Heart right ventricle (tissue), 16 donors: ENCODE data around the gene RUNX1. TPM values are rescaled to one million over a fixed set of nuclear protein-coding genes. Genes with fewer than 3 reads are reported as not detected.

Experiments used
- ATAC-seq, 8 donors: fragments of 200-7000 bp; cut with Tn5 transposase; one replicate each; pipeline ENCODE4 v1.9.1; 2020; ENCODE audit warnings: mild to moderate bottlenecking in 8 of 8, moderate library complexity in 8 of 8, moderate number of reproducible peaks in 1 of 8
- DNase-seq, 2 donors: peaks; one replicate each; pipeline ENCODE4 v3.0.0-alpha.2; 2020
- H3K27ac ChIP-seq, 10 donors: fragments of 200-600 bp; sonication (generic) in 2 of 10; one replicate each; pipeline versions ENCODE4 v1.5.0 to v1.8.0; 2020 to 2022; ENCODE audit warnings: mild to moderate bottlenecking in 3 of 10
- H3K27me3 ChIP-seq, 7 donors: fragments of 200-600 bp; one replicate each; pipeline ENCODE4 v1.8.0; 2021 to 2022; ENCODE audit warnings: mild to moderate bottlenecking in 2 of 7
- H3K36me3 ChIP-seq, 9 donors: fragments of 200-600 bp; sonication (generic) in 1 of 9; one replicate each; pipeline versions ENCODE4 v1.5.0 to v1.8.0; 2020 to 2022; ENCODE audit warnings: mild to moderate bottlenecking in 2 of 9
- H3K4me1 ChIP-seq, 9 donors: fragments of 200-600 bp; sonication (generic) in 1 of 9; one replicate each; pipeline versions ENCODE4 v1.5.0 to v1.8.0; 2020 to 2022; ENCODE audit warnings: mild to moderate bottlenecking in 4 of 9
- H3K4me3 ChIP-seq, 10 donors: fragments of 200-600 bp; sonication (generic) in 2 of 10; one replicate each; pipeline versions ENCODE4 v1.5.0 to v1.8.0; 2020 to 2022; ENCODE audit warnings: mild to moderate bottlenecking in 7 of 10, moderate library complexity in 2 of 10
- H3K9me3 ChIP-seq, 11 donors: fragments of 200-600 bp in 10 of 11; sonication (generic) in 2 of 11; one replicate each; pipeline versions ENCODE4 v1.5.0 to v1.8.0; 2013 to 2022; ENCODE audit warnings: mild to moderate bottlenecking in 2 of 11, control low read depth in 1 of 11, moderate library complexity in 1 of 11
- WGBS, 2 donors: extraction: QIAGEN DNeasy Blood & Tissue Kit; methylation state at CpG; one replicate each; pipeline ENCODE4 v1.1.7; 2013; ENCODE audit warnings: inconsistent platforms in 1 of 2; 5-methylcytosine and 5-hydroxymethylcytosine counted together
- intact Hi-C, 10 donors: fragments of 100-400 bp; cut with DNase I; formaldehyde crosslinking; loops; one replicate each; pipeline versions ENCODE4 v1.11.1 to v1.14.2; 2022
- polyA plus RNA-seq, 2 donors: library from polyadenylated mRNA; stranded (reverse); fragments of 200-250 nt; gene quantifications; one replicate each; pipeline ENCODE4 v1.2.3, GENCODE V29; 2013
- total RNA-seq, 10 donors: library from RNA; stranded (reverse); fragmentation: NEBNext Ultra II Directional in 3 of 10; extraction: Animal tissue kit (Norgen Biotek cat#: 25700) in 3 of 10; gene quantifications; one replicate each; pipeline versions ENCODE4 v1.2.1 to v1.2.4, GENCODE V29; 2021 to 2023
- TF ChIP-seq, protein P1 (sequence below), 9 donors: fragments of 200-600 bp; sonication (generic) in 2 of 9; IDR thresholded peaks; one replicate each; pipeline versions ENCODE4 v1.5.0 to v1.8.0; 2021 to 2022; ENCODE audit warnings: antibody characterized with exemption in 9 of 9, mild to moderate bottlenecking in 5 of 9, moderate library complexity in 1 of 9
- donor health status: Arrhythmogenic right ventricular cardiomyopathy.
- donor health status: ischemic (EF 13 %, LVEDD 7.1; RV severe dilation, severe dysfunction).
- donor health status: healthy with polysubstance abuse.
- donor health status: DM: no; HTN: yes; CAD: no.
- donor health status: DM: no; HTN: no; CAD: no.
- donor health status: ischemic (EF 25% LVEDD 6.9; RV normal size, moderate dysfunction).
- donor health status: ischemic (EF 25% LVEDD 5.7; RV mildly dilated, moderate dysfunction).
- donor health status: healthy.
- donor health status: DM: yes; HTN: yes; CAD: no.
- donor health status: Ischemic cardiomyopathy.
- donor health status: ischemic (EF 35%, LVEDD 5.7; RV mildly dilated, moderate dysfunction).
- donor health status: nonischemic (EF 11% LVEDD 7.7; RV severe dilation, severe dysfunction).
- donor health status: DM: yes; HTN: yes; CAD: no.
- donor health status: PGD.
- donor health status: ischemic (EF 29% LVEDD 5.4; RV normal size, mild dysfunction).
- donor health status: nonischemic (EF 23%, LVEDD 6.1; RV moderate dilation, normal function).

RUNX1 gene
- total and polyA plus RNA-seq, 12 donors = 0.88 to 29.3 (median 3.5) TPM

DNA sequence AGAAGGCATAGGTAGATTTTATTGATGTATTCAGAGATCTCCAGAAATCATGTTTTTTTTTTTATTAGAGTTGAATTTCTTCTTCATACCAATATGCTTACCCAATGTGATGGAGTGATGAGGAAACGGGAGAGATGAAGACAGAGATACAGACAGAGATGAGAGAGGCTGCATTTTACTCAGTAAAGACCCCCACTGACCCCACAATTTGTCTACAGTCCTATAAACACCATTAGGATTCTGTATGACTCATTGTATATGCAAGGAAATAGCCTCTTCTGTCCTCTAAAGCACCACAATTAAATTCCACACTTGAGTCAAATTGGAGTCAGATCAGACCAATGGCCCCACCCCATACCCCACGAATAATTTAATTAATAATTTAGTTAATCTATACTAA is 44.0 kb downstream of the RUNX1 start:
- H3K4me3 ChIP-seq = no peak overlapping the region
- intact Hi-C loops = no loop called here
- 39 to 53% methylated on average over 2 of the region's 2 CpGs for WGBS, 2 donors
- peak overlapping the region in 1 of 10 donors; percentile 46 for H3K27ac ChIP-seq
- DNase-seq (no peak), ATAC-seq (no peak)
- no peaks in the 10 kb centered on the region for H3K36me3 ChIP-seq
- TF ChIP-seq, protein P1, sequence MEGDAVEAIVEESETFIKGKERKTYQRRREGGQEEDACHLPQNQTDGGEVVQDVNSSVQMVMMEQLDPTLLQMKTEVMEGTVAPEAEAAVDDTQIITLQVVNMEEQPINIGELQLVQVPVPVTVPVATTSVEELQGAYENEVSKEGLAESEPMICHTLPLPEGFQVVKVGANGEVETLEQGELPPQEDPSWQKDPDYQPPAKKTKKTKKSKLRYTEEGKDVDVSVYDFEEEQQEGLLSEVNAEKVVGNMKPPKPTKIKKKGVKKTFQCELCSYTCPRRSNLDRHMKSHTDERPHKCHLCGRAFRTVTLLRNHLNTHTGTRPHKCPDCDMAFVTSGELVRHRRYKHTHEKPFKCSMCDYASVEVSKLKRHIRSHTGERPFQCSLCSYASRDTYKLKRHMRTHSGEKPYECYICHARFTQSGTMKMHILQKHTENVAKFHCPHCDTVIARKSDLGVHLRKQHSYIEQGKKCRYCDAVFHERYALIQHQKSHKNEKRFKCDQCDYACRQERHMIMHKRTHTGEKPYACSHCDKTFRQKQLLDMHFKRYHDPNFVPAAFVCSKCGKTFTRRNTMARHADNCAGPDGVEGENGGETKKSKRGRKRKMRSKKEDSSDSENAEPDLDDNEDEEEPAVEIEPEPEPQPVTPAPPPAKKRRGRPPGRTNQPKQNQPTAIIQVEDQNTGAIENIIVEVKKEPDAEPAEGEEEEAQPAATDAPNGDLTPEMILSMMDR (IDR thresholded peaks at IDR 0.05) = no peak
- no peaks in the 10 kb centered on the region for H3K9me3 ChIP-seq
- peaks cover 0 to 16% (median 0%) of the 10 kb centered on the region in 9 donors for H3K4me1 ChIP-seq
- H3K27me3 ChIP-seq = peaks cover 0 to 8% (median 0%) of the 10 kb centered on the region in 7 donors

DNA sequence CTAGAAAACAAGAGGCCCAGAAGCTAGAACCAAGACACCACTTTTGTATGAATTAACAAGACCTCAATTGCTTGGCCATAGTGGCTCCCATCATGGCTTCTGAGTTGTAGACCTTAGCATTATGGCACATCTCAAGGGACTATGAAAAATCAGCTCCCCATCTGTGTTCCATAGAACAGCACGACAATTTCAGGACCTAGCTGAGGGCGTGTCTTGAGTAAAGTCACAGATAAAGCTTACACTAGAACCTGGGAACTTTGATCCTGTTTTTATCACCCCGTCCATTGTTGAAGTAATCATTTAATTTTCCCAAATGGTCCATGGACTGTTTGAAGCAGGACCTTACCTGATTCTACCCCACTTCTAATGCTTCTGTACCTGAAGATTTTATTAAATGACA is 44.8 kb downstream of the RUNX1 start:
- WGBS, 2 donors = 79 to 84% methylated on average over 3 of the region's 3 CpGs
- Histone ChIP-seq H3K27me3 (peaks cover 0 to 8% (median 0%) of the 10 kb centered on the region in 7 donors), H3K4me3 (no peak overlapping the region), H3K4me1 (peaks cover 0 to 22% (median 0%) of the 10 kb centered on the region in 9 donors), H3K27ac (no peak overlapping the region), H3K9me3 (no peaks in the 10 kb centered on the region), H3K36me3 (no peaks in the 10 kb centered on the region)
- intact Hi-C loops = no loop called here
- ATAC-seq = no peak
- TF ChIP-seq, protein P1 (IDR thresholded peaks at IDR 0.05) = no peak
- no peak for DNase-seq

DNA sequence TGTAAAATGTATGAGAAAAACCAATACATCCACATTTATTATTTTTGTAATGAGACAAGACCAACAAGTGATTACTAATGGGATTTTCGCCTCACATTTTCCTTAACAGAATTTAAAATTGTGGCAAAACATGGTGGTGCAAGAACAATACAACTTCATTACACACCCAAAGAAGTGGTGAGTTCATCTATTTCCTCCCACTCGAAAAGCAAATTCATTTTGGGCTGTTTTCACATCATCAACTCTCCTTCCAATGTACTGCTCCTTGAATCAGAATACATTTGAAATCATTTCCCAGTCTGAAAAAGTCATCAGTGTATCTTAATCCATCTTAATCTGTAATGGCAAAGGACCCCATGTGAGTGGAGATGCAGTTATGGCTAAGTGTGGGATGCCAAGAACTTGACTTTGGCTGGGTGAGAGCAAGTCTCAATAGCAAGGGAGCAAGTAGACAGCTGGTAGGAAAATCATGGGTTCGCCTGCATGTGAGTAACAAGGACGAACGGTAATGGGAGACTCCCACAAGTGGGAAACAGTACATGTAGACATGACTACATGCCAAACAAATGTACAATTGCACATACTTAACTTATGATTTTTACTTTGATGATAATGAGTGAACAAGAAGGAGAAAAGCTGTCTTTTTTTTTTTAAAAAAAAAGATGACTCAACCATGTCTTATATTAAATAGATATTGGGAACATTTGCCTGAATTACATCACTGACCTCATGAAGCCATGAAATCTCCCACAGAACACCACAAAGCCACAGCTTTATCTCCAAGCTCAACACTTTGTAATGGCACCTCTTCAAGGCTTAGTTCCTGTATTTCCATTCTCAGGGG is 46.0 kb downstream of the RUNX1 start:
- WGBS, 2 donors = 74 to 79% methylated on average over 5 of the region's 5 CpGs

DNA sequence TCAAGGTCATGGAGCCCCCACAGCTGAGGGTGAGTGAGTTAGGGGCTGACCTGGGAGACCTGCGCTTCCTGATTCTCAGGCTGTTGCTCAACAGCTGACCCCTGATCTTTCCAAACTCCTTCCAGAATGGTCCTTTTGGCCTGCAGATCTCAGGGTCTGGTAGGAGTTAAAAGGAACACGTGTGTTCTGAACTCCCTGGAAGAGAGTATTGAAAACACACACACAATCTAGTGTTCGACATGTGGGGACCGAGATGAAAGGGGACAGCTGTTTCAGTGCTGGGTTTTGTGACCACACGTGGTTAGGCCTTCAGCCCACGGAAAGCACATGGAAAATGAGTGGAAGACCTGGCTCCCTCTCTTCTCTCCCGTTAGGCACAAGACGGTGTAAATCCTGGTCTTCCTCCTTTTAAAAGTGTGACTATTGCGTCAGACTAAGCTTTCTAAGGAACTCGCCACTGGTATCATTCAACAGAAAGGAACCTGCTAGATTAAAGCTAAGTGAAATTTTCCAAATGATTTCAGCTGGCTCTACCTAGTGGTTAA is 49.6 kb downstream of the RUNX1 start:
- H3K27ac ChIP-seq = peak overlapping the region in 3 of 10 donors; percentile 29 to 54 (median 37)
- TF ChIP-seq, protein P1 (IDR thresholded peaks at IDR 0.05) = no peak
- ATAC-seq (peak in 4 of 8 donors; percentile 10 to 46 (median 24)), DNase-seq (no peak)
- intact Hi-C loops = no loop called here
- H3K36me3 ChIP-seq = no peaks in the 10 kb centered on the region
- no peaks in the 10 kb centered on the region for H3K27me3 ChIP-seq
- H3K4me1 ChIP-seq = peaks cover 0 to 52% (median 10%) of the 10 kb centered on the region in 9 donors
- no peak overlapping the region for H3K4me3 ChIP-seq
- 69 to 78% methylated on average over 10 of the region's 10 CpGs for WGBS, 2 donors
- H3K9me3 ChIP-seq = no peaks in the 10 kb centered on the region

More for the DNA sequence above, 46.0 kb downstream of the RUNX1 start:
- Histone ChIP-seq H3K4me3 (no peak overlapping the region), H3K27ac (peak overlapping the region in 1 of 10 donors; percentile 4), H3K36me3 (no peaks in the 10 kb centered on the region), H3K4me1 (peaks cover 0 to 32% (median 0%) of the 10 kb centered on the region in 9 donors), H3K9me3 (no peaks in the 10 kb centered on the region), H3K27me3 (peaks cover 0 to 5% (median 0%) of the 10 kb centered on the region in 7 donors)
- TF ChIP-seq, protein P1 (IDR thresholded peaks at IDR 0.05) = no peak
- DNase-seq (no peak), ATAC-seq (peak in 1 of 8 donors; percentile 44)
- intact Hi-C loops = no loop called here
